ENCODE data around the gene CCDC15. TPM values are rescaled to one million over a fixed set of nuclear protein-coding genes. Genes with fewer than 3 reads are reported as not detected.

The CCDC15 gene
- total and polyA plus RNA-seq, 2 donors (not counting 1 experiment from before 2014, with no cell fraction given): 1.2 to 2.3 TPM

GRCh38 chr11:125062218-125062930 is 108.4 kb downstream of the CCDC15 start:
- H3K4me3 ChIP-seq (replicated peaks in 1 of 4; ENCODE audit: control extremely low read depth in 1 of 4, insufficient read depth in 1 of 4, low read depth in 3 of 4, low read length in 4 of 4): peak overlapping the region; percentile 69 to 80 (median 72)
- peak overlapping the region; percentile 61 for H3K27ac ChIP-seq (ENCODE audit: insufficient read depth, low read length)
- no peaks in the 10 kb centered on the region for H3K36me3 ChIP-seq (ENCODE audit: control insufficient read depth, insufficient read depth, low read length)
- no peaks in the 10 kb centered on the region for H3K27me3 ChIP-seq (ENCODE audit: control insufficient read depth, insufficient read depth, low read length)
- H4K20me1 ChIP-seq (ENCODE audit: control insufficient read depth, extremely low read depth, insufficient read depth, low read length): no peaks in the 10 kb centered on the region
- no peaks in the 10 kb centered on the region for H3K79me2 ChIP-seq (ENCODE audit: control insufficient read depth, insufficient read depth, low read length)
- TF ChIP-seq EZH2 (IDR thresholded peaks at IDR 0.05; ENCODE audit: low read length, missing control alignments) (no peak), CTCF (conservative IDR thresholded peaks at IDR 0.05 in 1 of 2, IDR thresholded peaks at IDR 0.05 in 1 of 2; ENCODE audit: low read depth in 1 of 2, low read length in 2 of 2) (no peak)
- H2AFZ ChIP-seq (ENCODE audit: low read length): peak overlapping the region; percentile 97
- no peaks in the 10 kb centered on the region for H3K9me3 ChIP-seq (ENCODE audit: control insufficient read depth, insufficient read depth, low read depth, low read length)
- DNase-seq (ENCODE audit: low read depth in 2 of 2): no peak
- peak overlapping the region; percentile 85 for H3K4me2 ChIP-seq (ENCODE audit: extremely low read depth, insufficient read depth, low read length)
- no peaks in the 10 kb centered on the region for H3K4me1 ChIP-seq (ENCODE audit: control insufficient read depth, extremely low read depth, insufficient read depth, low read length)
- peak overlapping the region; percentile 72 for H3K9ac ChIP-seq (ENCODE audit: insufficient read depth, low read length)

- peak within 1 kb of the TSS; percentile 90 for H3K4me2 ChIP-seq (ENCODE audit: extremely low read depth, insufficient read depth, low read length)
- H3K4me3 ChIP-seq (replicated peaks in 1 of 4; ENCODE audit: control extremely low read depth in 1 of 4, insufficient read depth in 1 of 4, low read depth in 3 of 4, low read length in 4 of 4): peak within 1 kb of the TSS; percentile 69 to 80 (median 72)
- H3K27me3 ChIP-seq (ENCODE audit: control insufficient read depth, insufficient read depth, low read length): no peaks in the 10 kb centered on the region
- H3K9ac ChIP-seq (ENCODE audit: insufficient read depth, low read length): peak within 1 kb of the TSS; percentile 72
- no peaks in the 10 kb centered on the region for H4K20me1 ChIP-seq (ENCODE audit: control insufficient read depth, extremely low read depth, insufficient read depth, low read length)
- H3K9me3 ChIP-seq (ENCODE audit: control insufficient read depth, insufficient read depth, low read depth, low read length): no peaks in the 10 kb centered on the region
- no peaks in the 10 kb centered on the region for H3K36me3 ChIP-seq (ENCODE audit: control insufficient read depth, insufficient read depth, low read length)
- H2AFZ ChIP-seq (ENCODE audit: low read length): peak within 1 kb of the TSS; percentile 97
- peak within 1 kb of the TSS; percentile 61 for H3K27ac ChIP-seq (ENCODE audit: insufficient read depth, low read length)
- DNase-seq (ENCODE audit: low read depth in 2 of 2): peak; percentile 49 to 61
- TF ChIP-seq EZH2 (IDR thresholded peaks at IDR 0.05; ENCODE audit: low read length, missing control alignments) (no peak), CTCF (conservative IDR thresholded peaks at IDR 0.05 in 1 of 2, IDR thresholded peaks at IDR 0.05 in 1 of 2; ENCODE audit: low read depth in 1 of 2, low read length in 2 of 2) (peak in 1 of 2 donors; percentile 17)
- H3K79me2 ChIP-seq (ENCODE audit: control insufficient read depth, insufficient read depth, low read length): no peaks in the 10 kb centered on the region
- no peaks in the 10 kb centered on the region for H3K4me1 ChIP-seq (ENCODE audit: control insufficient read depth, extremely low read depth, insufficient read depth, low read length)
Measured at GRCh38 chr11:125062931-125063428, 109.0 kb downstream of the CCDC15 start, which contains the start of gene SLC37A2. Gene SLC37A2, plus strand, starts transcription at chr11:125063305. Its CDS starts 63 bp downstream, at chr11:125063368.

- Histone ChIP-seq H2AFZ (ENCODE audit: low read length) (peak overlapping the region; percentile 97), H3K27ac (ENCODE audit: insufficient read depth, low read length) (peak overlapping the region; percentile 61), H3K4me2 (ENCODE audit: extremely low read depth, insufficient read depth, low read length) (peak overlapping the region; percentile 90), H3K9ac (ENCODE audit: insufficient read depth, low read length) (peak overlapping the region; percentile 72), H3K79me2 (ENCODE audit: control insufficient read depth, insufficient read depth, low read length) (no peaks in the 10 kb centered on the region), H3K9me3 (ENCODE audit: control insufficient read depth, insufficient read depth, low read depth, low read length) (no peaks in the 10 kb centered on the region), H3K4me3 (replicated peaks in 1 of 4; ENCODE audit: control extremely low read depth in 1 of 4, insufficient read depth in 1 of 4, low read depth in 3 of 4, low read length in 4 of 4) (peak overlapping the region; percentile 69 to 80 (median 72)), H3K36me3 (ENCODE audit: control insufficient read depth, insufficient read depth, low read length) (no peaks in the 10 kb centered on the region), H4K20me1 (ENCODE audit: control insufficient read depth, extremely low read depth, insufficient read depth, low read length) (no peaks in the 10 kb centered on the region), H3K4me1 (ENCODE audit: control insufficient read depth, extremely low read depth, insufficient read depth, low read length) (no peaks in the 10 kb centered on the region), H3K27me3 (ENCODE audit: control insufficient read depth, insufficient read depth, low read length) (no peaks in the 10 kb centered on the region)
- no peak for DNase-seq (ENCODE audit: low read depth in 2 of 2)
- TF ChIP-seq EZH2 (IDR thresholded peaks at IDR 0.05; ENCODE audit: low read length, missing control alignments): no peak
Measured at GRCh38 chr11:125063429-125064043, 109.5 kb downstream of the CCDC15 start.
